Stimulated activated CD8-positive, alpha-beta memory T cell treated with anti-CD3 and anti-CD28 coated beads, Interleukin-7, amount 100 ng/mL, for 48 hours (primary cell): Measurements from ENCODE around the gene PIK3C2B.
"Not testable (repeated sequence)": the region's sequence is repeated elsewhere in the genome, so short reads cannot be mapped to it uniquely, and the experiment has no call there.

Source experiments
- DNase-seq, 2 donors: peaks; one replicate each; pipeline ENCODE4 v3.0.0-alpha.2; 2020; ENCODE audit warnings: low read depth in 1 of 2; ENCODE audit errors: extremely low read depth in 1 of 2

The PIK3C2B gene, protein sequence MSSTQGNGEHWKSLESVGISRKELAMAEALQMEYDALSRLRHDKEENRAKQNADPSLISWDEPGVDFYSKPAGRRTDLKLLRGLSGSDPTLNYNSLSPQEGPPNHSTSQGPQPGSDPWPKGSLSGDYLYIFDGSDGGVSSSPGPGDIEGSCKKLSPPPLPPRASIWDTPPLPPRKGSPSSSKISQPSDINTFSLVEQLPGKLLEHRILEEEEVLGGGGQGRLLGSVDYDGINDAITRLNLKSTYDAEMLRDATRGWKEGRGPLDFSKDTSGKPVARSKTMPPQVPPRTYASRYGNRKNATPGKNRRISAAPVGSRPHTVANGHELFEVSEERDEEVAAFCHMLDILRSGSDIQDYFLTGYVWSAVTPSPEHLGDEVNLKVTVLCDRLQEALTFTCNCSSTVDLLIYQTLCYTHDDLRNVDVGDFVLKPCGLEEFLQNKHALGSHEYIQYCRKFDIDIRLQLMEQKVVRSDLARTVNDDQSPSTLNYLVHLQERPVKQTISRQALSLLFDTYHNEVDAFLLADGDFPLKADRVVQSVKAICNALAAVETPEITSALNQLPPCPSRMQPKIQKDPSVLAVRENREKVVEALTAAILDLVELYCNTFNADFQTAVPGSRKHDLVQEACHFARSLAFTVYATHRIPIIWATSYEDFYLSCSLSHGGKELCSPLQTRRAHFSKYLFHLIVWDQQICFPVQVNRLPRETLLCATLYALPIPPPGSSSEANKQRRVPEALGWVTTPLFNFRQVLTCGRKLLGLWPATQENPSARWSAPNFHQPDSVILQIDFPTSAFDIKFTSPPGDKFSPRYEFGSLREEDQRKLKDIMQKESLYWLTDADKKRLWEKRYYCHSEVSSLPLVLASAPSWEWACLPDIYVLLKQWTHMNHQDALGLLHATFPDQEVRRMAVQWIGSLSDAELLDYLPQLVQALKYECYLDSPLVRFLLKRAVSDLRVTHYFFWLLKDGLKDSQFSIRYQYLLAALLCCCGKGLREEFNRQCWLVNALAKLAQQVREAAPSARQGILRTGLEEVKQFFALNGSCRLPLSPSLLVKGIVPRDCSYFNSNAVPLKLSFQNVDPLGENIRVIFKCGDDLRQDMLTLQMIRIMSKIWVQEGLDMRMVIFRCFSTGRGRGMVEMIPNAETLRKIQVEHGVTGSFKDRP (N-terminal part only)

DNA sequence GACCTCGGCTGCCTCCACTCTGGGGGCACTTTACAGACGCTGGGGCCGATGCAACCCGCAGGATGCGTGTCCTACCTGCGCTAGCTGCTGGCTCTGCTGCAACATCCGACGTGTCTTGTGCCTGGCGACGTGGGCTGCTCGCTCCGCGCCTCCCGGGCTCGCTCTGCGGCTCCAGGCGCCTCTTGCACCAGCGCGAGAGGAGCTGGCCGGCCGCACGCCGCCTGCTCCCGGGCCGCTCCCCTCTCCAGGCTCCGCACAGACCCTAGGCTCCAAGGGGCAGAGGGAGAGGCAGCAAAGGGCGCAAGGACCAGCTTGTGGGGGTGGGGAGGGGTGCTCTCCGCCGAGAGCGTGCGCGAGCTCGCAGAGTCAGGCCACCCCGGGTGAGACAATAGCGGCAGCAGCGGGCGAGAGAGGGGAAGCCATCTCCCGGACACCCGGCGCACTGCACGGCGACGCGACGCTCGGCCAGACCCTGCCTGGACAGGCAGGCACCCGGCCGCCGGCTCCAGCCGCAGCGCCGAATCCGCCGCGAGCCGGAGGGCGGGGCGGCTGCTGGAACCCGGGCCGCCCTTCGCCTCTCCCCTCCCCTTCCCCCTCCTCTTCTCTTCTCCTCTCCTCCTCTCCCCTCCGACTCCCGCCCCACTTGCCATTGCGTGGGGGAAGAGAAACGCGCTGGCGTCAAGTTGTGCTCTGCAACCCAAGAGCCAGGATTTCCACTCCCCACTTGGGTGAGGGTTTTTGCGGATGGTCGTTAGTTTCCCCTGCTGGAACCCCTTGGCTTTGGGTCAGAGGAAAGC is at the start of gene PIK3C2B:
Gene PIK3C2B (minus strand): TSS at position 525 of the 797 bp plus-strand sequence. CDS start 25,003 bp downstream, outside the sequence.
- DNase-seq, result peak; percentile 60 to 71

DNA sequence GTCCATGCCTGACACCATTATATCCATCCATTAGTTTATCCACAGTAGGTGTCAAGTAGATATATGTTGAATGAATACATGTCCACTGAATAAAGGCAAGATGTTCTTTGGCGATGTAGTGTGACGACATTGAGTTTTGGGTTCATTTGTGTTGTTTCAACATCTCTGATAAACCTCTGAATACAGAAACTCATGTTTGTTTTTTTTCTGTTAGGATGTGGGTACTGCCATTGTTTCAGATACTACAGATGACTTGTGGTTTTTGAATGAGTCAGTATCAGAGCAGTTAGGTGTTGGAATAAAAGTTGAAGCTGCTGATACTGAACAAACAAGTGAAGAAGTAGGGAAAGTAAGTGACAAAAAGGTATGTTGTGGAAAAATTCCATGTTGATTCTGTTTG is 49.7 kb upstream of the PIK3C2B start:
- DNase-seq, result no peak

DNA sequence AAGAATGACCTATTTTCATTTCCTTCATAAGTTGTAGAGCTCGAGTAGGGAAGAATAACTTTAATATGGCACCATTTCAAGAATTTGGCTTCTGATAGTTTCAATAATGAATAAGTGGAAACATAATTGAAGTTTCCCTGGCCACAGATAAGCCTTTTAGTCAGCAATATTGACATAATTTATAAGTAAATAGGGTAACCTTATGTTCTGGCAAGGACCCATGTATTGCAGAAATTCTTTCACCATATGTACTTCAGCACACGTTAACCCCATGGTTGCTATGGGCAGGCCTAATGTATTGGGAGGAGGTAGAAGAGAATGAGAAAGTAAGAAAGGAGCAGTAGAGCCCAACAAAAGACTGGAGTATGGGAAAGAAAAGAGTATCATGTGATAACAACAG is 47.0 kb upstream of the PIK3C2B start:
- no peak for DNase-seq

DNA sequence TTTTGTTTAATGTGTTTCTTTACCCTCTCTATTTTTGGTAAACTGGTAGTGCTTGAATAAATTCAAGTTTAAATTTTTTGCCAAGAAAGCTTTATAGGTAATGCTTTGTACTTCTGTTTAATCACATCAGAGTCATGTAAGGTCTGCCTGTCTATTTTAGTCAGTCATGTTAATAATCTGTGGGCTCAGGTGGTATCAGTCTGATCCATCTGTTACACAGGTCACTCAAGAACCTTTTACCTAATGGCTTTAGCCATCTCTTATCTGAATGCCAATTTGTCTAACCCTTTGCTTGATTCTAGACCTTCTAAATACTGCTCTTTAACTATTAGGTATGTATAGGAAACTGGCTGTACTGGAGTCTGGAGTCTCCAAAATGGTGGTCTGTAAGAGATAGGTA is 38.2 kb upstream of the PIK3C2B start:
- no peak for DNase-seq

DNA sequence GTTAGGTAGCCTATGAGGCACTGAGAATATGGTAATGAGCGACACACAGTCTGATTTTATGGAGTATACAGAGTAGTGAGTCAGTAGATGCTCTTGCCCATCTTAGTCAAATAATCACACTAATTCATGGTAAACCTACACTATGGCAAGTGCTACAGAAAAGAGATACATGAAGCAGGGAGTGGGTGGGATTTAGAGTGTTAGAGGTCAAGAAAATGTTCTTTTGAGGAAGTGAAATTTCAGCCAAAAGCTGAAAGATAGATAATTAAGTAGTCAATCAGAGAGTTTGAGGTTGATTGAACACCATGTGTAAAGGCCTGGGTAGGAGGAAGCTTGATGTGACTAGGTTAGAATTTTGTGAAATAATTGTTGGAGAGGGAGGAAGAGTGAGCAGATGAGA is 36.3 kb upstream of the PIK3C2B start:
- no peak for DNase-seq

DNA sequence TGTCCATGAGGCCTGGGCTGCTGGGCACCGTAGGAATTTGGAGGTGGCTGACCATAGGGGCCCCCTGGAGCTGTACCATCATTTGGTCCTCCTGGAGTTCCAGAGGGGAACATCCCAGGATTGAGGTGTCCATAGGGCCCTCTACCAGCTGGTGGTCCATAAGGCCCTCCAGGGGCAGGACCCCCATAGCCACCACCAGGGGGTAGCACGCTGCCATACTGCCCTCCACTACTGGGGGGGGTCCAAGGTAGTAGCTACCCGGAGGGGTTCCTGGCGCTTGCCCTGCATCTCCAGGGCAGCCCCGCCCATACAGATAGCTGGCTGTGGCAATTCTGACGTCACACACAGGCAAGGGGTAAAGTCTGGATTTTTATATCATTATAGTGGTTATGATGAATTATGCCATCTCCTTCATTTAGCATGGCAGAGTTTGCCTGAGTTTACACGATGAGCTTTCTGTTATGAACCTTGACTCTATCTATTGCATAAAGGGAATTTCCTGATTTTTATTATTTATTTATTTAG is 34.8 kb upstream of the PIK3C2B start:
- no peak for DNase-seq

DNA sequence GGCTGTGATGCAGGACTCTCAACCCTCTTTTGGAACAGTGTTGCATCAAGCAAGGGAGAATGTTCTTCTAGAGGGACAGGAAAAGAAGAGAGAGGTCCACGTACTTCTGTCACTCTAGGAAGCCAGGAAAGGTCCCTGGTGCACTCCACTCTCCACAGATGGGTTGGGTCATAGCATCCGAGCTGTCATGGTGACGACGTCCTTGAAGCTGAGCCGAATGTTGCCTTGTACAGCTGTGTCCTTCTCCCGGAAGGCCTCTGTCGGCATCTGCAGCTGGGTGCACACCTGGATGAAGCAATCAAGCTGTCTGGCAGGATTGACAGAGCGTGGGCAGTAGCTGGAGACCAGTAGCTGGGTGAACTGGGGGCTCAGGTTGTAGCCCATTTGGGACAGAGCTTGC is 34.1 kb upstream of the PIK3C2B start:
- no peak for DNase-seq

DNA sequence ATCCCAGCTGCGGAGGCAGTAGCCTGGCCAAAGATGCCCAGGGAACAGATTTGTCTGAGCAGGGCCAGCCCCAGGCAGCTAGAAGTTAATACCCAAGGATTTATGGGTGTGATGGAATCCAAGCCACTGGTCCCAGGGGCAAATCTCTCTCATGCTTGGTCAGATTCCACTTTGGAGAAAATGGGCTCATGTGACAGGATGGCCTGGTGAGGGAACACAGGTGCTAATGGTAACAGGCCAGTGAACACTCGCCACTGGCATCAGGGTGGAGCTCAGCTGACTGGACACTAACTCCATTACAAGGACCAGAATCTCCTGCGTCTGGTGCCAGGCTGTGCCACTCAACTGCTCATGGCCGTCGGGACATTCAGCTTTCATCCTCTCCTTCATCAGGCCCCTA is 33.6 kb upstream of the PIK3C2B start:
- DNase-seq, result no peak

DNA sequence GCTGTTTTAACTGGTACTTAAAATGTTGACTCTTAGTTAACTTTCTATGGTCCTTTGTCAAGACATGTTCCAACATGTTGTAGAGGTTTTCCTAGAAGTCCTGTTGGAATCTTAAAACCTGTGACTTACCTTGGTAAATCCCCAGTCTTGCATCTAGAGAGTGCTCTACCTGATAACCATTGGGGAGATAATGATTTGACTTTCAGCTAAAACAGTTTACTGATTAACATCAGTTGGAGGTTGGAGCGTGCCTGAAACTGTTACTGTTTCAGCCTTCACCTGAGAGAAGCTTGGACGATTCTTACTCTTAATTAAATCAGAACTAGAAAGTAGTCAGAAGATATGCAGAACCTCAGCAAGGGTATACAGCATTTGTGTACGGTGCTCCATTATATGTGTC is 30.4 kb upstream of the PIK3C2B start:
- DNase-seq, result no peak

DNA sequence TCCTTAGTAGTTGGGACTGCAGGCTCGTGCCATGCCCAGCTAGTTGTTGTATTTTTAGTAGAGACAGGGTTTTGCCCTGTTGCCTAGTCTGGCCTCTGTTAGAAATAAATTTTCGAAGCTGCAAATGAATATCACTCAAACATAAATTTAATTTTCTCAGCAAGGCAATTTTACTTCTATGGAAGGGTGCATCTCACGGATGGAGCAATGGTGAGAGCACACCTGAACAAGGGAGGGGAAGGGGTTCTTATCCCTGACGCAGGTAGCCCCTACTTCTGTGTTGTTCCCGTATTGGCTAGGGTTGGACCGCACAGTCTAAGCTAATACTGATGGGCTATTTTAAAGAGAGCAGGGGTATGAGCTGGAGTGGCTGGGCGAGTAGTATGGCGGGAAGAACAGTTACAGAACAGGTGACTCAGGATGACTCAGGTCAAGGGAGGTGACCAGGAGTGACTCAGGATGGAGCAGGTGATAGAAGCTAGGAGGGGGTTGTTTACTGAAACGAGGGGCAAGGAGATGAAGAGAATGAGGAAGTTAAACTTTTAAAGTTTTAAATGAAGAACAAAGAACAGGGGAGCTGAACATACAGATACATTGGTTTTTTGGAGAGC is 29.1 kb upstream of the PIK3C2B start:
- DNase-seq, result no peak

DNA sequence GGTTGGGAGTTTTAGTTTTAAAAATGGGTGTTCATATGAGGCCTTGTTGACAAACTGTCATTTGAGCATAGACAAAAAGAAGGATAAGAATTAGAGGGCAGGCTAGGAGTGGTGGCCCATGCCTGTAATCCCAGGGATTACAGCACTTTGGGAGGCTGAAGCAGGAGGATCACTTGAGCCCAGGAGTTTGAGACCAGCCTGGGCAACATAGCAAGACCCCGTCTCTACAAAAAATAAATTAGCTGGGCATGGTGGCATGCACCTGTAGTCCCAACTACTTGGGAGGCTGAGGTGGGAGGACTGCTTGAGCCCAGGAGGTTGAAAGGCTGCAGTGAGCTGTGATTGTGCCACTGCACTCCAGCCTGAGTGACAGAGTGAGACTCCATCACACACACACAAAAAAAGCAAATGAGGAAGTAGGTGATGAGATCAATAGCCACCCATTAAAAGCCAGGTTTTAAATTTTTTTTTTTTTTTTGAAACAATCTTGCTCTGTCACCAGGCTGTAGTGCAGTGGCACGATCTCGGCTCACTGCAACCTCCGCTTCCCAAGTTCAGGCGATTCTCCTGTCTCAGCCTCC is 27.4 kb upstream of the PIK3C2B start:
- not testable (repeated sequence) for DNase-seq

DNA sequence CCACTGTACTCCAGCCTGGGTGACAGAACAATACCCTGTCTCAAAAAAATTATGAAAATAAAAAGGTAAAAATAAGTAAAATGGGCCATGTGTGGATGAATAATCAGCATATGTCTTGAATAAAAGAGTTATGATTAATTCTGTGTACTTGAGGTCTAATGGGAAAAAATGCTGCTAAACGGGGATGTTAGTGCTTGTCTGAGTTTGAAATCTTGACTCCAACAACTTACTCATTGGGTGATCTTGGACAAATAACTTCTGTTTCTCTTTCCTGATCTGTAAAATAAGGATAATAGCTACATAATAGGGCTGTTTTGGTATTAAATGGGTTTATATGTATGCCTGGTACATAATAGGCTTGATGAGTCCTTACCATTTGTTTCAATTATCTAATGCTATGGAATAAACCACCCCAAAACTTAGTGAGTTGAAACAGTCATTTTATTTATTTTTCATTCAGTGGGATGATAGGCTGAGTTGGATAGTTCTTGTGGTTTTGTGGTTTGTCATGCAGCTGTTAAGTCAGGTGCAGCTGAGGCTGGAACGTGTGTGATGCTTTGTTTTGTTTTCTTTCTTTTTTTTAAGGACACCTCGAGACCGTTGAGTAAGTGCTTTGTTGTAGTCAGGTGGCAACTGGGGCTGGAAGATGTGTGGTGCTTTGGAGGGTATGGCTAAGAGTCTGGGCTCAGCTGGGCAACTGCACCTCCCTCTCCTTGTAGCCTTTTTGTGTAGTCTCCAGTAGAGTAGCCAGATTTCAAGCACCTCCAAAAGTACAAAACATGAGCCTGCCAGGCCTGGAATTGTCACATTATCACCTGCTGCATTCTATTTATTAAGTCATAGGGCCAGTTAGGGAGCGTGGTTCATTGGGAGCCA is 26.5 kb upstream of the PIK3C2B start:
- DNase-seq, result no peak

DNA sequence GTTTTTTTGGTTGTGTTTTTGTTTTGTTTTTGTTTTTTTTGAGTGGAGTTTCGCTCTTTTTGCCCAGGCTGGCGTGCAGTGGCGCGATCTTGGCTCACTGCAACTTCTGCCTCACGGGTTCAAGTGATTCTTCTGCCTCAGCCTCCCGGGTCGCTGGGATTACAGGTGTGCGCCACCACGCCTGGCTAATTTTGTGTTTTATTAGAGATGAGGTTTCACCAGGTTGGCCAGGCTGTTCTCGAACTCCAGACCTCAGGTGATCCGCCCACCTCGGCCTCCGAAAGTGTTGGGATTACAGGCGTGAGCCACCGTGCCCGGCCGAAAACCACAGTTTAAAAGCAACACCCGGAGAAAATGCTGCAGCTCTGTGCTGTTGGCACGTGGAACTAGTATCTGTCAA is 22.8 kb upstream of the PIK3C2B start:
- DNase-seq, result not testable (repeated sequence)

DNA sequence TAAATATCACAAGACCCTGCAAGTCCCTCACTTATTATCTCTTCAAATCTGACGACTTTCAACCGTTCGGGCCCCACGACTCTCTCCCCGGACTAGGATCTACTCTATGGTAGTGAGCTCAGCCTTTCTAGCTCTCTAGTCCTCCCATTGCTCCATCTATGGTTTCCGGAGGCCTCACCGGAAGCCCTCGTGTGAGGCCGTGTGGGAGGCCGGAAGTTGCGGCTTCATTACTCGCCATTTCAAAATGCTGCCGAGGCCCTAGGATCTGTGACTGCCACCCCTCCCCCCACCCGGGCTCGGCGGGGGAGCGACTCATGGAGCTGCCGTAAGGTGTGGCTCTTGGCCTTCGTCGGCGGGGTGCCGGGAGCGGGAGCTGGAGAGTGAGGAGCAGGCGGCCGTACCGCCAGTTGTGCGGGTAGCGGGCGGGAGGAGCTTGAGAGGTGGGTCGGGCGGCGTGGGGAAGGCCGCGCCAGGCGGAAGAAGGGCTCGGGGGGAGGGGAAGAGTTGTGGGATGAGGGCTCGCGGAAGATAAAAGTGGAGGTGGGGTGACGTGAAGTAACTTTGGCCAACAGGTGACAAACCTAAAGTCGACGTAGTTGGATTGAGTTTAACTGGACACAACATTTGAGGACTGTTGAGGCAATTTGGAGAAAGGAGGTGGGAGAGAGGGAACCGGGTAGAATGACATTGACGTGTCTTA is 21.7 kb upstream of the PIK3C2B start, which contains the start of gene MDM4:
Gene MDM4 (plus strand): TSS at position 227 of the 700 bp plus-strand sequence. CDS start 9,113 bp downstream, outside the sequence.
- peak; percentile 87 to 93 for DNase-seq

DNA sequence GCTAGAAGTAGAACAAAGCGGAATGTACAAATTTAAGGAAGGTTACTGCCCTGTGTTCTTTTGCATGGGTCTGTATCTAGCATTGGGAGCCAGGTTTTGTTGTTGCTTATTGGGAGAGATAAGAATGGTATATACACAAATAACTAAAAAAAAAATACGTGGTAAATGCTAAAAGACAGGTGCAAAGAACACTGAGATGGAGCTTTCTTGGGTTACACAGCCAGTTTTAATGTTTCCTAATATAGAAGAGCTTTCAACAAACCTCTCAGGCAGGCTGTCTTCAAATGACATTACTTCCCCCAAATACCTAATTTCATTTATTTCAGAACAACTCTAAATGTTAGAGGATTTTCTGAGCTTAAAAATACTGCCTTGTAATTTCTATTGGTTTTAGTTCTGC is 20.2 kb upstream of the PIK3C2B start:
- no peak for DNase-seq

DNA sequence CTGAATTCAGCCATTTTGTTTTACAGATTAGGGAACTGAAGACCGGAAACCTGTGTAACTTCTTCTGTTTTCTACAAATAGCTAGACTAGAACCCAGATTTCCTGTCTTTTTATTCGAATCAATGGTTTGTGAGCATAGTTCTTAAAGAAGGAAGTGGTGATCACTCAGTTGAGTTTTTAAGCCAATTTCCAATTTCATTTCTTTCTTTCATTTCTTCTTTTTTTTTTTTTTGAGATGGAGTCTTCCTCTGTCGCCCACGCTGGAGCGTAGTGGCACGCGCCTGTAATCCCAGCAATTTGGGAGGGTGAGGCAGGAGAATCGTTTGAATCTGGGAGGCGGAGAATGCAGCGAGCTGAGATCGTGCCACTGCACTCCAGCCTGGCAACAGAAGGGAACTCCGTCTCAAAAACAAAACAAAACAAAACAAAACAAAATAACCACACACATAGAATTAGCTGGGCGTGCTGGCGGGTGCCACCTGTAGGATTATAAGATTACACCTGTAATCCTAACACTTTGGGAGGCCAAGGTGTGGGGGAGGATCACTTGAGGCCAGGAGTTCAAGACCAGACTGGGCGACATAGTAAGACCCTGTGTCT is 18.6 kb upstream of the PIK3C2B start:
- DNase-seq, result no peak

DNA sequence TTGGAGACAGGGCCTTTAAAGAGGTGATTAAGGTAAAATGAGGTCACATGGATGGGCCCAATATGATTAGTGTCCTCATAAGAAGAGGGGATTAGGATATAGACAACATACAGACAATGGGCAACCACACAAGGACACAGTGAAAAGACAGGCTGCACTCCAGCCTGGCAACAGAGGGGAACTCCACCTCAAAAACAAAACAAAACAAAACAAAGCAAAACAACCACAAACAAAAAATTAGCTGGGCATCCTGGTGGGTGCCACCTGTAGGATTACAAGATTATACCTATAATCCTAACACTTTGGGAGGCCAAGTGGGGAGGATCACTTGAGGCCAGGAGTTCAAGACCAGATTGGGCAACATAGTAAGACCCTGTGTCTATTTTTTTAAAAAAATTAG is 16.8 kb upstream of the PIK3C2B start:
- no peak for DNase-seq
